Body of pancreas (tissue), 4 donors: ENCODE results near the gene CLSTN2.

Experiments used
- CTCF ChIP-seq, 7 experiments: fragments of 450-650 bp in 4 of 7; fragments of 200-600 bp in 3 of 7; sonication (generic) in 3 of 7; IDR thresholded peaks; one replicate each; pipeline ENCODE4 v1.5.1; 2016 to 2019; ENCODE audit warnings: antibody characterized with exemption in 7 of 7
- POLR2A ChIP-seq, 3 donors: fragments of 450-650 bp; IDR thresholded peaks; one replicate each; pipeline ENCODE4 v1.6.1; 2016; ENCODE audit warnings: antibody characterized with exemption in 3 of 3, mild to moderate bottlenecking in 2 of 3

- TF ChIP-seq CTCF (IDR thresholded peaks at IDR 0.05): no peak
- TF ChIP-seq POLR2A (IDR thresholded peaks at IDR 0.05): no peak
These were observed 594.6 kb downstream of the CLSTN2 start for GRCh38 chr3:140529558-140529957.
